ENCODE data around the gene MACROD2. TPM values are rescaled to one million over a fixed set of nuclear protein-coding genes. Genes with fewer than 3 reads are reported as not detected.

The MACROD2 gene
- total and polyA plus RNA-seq, 2 of the 4 experiments (the other 2 are of a cell fraction) = not detected

DNA sequence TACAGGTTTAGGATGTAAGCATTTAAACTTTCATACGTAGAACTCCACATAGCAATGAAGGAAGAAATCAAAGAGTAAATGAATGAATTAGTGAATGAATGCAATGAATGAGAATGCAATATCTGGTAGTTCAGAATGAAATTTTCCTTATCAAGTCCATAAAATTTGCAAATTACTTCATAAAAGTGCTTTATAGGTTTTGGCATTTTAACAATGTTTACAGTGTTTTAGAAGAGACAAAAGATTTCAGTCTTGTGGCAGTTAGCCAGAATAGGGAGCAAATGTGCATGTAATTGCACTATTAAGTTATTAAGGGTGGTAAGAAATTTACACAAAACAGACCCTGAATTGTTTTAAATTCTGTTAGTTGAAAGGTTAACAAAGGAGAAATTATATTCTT lies 1081.5 kb downstream of the MACROD2 start:
- H3K9me1 ChIP-seq (ENCODE audit: insufficient read depth, low read length) = no peaks in the 10 kb centered on the region
- H3K9ac ChIP-seq (ENCODE audit: low read depth, low read length) = no peak overlapping the region
- H2AK5ac ChIP-seq (ENCODE audit: low read depth, low read length) = no peak overlapping the region
- H2BK5ac ChIP-seq (ENCODE audit: low read depth, low read length, poor library complexity, severe bottlenecking) = no peak overlapping the region
- no peak overlapping the region for H2BK120ac ChIP-seq (ENCODE audit: low read depth, low read length)
- dilution Hi-C loops (cut with HindIII; ENCODE audit: low sequenced_read_pairs, unreplicated experiment) (no loop called here), intact Hi-C loops (cut with micrococcal nuclease) (no loop called here), in situ Hi-C loops (cut with MboI; ENCODE audit: low sequenced_read_pairs) (no loop called here)
- no peak overlapping the region for H3K23ac ChIP-seq (ENCODE audit: low read depth, low read length)
- no peaks in the 10 kb centered on the region for H3K79me1 ChIP-seq (ENCODE audit: low read depth in 1 of 2, low read length in 2 of 2)
- H3K27me3 ChIP-seq (ENCODE audit: control insufficient read depth, insufficient read depth, low read length) = no peaks in the 10 kb centered on the region
- H3K27ac ChIP-seq (ENCODE audit: insufficient read depth, low read length) = no peak overlapping the region
- ChIA-PET CTCF (no interaction called here), POLR2A (ENCODE audit: unreplicated experiment) (no interaction called here)
- WGBS, 2 experiments (ENCODE audit: extremely low coverage in 2 of 2, insufficient read length in 1 of 2) = no CpG with 5 or more reads among the region's 1 CpG
- H4K5ac ChIP-seq (ENCODE audit: low read depth, low read length) = no peak overlapping the region
- peaks cover 5% of the 10 kb centered on the region; the same call in 1 of the 2 replicates for H3K9me3 ChIP-seq (ENCODE audit: control insufficient read depth, insufficient read depth, low read length)
- no peaks in the 10 kb centered on the region for H4K20me1 ChIP-seq (ENCODE audit: insufficient read depth, low read length)
- no peak overlapping the region for H2BK15ac ChIP-seq (ENCODE audit: low read depth, low read length)
- no TSS peak for BruUV-seq (replicated peaks)
- H2BK20ac ChIP-seq (ENCODE audit: low read depth, low read length) = no peak overlapping the region
- H4K91ac ChIP-seq (ENCODE audit: insufficient read depth, low read depth, low read length) = no peak overlapping the region
- ATAC-seq (ENCODE audit: low read depth) (no peak), DNase-seq (no peak)
- no peaks in the 10 kb centered on the region for H3K36me3 ChIP-seq (ENCODE audit: control insufficient read depth, insufficient read depth, low read length)
- H3K4me2 ChIP-seq (ENCODE audit: low read depth, low read length) = no peak overlapping the region
- H3K14ac ChIP-seq (replicated peaks; ENCODE audit: low read depth, low read length) = no peak overlapping the region
- H2AFZ ChIP-seq (replicated peaks; ENCODE audit: low read length, poor library complexity) = no peak overlapping the region
- H3K56ac ChIP-seq (ENCODE audit: extremely low read depth, insufficient read depth, low read length) = no peak overlapping the region
- no peak overlapping the region for H2AK9ac ChIP-seq (replicated peaks; ENCODE audit: low read depth, low read length, poor library complexity)
- H3K18ac ChIP-seq (ENCODE audit: low read depth, low read length) = no peak overlapping the region
- H4K8ac ChIP-seq (ENCODE audit: low read depth in 2 of 2, low read length in 2 of 2) = no peak overlapping the region
- H3K4me1 ChIP-seq (ENCODE audit: control insufficient read depth, insufficient read depth, low read length) = no peaks in the 10 kb centered on the region
- no peak overlapping the region for H3K4ac ChIP-seq (ENCODE audit: low read depth, low read length)
- no peak overlapping the region for H3K4me3 ChIP-seq (ENCODE audit: insufficient read depth, low read depth, low read length)
- TF ChIP-seq FOS (IDR thresholded peaks at IDR 0.05; ENCODE audit: low read depth, low read length) (no peak), MXI1 (IDR thresholded peaks at IDR 0.05; ENCODE audit: borderline replicate concordance, low read depth, low read length) (no peak), RFX5 (IDR thresholded peaks at IDR 0.05; ENCODE audit: low read depth, low read length) (no peak), MAFK (IDR thresholded peaks at IDR 0.05; ENCODE audit: low read depth, low read length) (no peak), RAD21 (IDR thresholded peaks at IDR 0.05; ENCODE audit: low read length) (no peak), POLR2A (IDR thresholded peaks at IDR 0.05; ENCODE audit: low read depth, low read length) (no peak), NFE2L2 (IDR thresholded peaks at IDR 0.05; ENCODE audit: low read depth, low read length) (no peak), USF2 (IDR thresholded peaks at IDR 0.05; ENCODE audit: low read depth, low read length) (no peak), CHD1 (IDR thresholded peaks at IDR 0.05; ENCODE audit: low read depth, low read length) (no peak)
- TF ChIP-seq, protein P1, sequence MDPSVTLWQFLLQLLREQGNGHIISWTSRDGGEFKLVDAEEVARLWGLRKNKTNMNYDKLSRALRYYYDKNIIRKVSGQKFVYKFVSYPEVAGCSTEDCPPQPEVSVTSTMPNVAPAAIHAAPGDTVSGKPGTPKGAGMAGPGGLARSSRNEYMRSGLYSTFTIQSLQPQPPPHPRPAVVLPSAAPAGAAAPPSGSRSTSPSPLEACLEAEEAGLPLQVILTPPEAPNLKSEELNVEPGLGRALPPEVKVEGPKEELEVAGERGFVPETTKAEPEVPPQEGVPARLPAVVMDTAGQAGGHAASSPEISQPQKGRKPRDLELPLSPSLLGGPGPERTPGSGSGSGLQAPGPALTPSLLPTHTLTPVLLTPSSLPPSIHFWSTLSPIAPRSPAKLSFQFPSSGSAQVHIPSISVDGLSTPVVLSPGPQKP (IDR thresholded peaks at IDR 0.05; ENCODE audit: borderline replicate concordance, low read depth, low read length) = no peak

All from IMR-90 (cell line).